Stimulated activated CD8-positive, alpha-beta memory T cell treated with anti-CD3 and anti-CD28 coated beads, Interleukin-12 subunit alpha, Interleukin-12 subunit beta, amount 100 ng/mL, for 24 hours (primary cell): ENCODE measurements around the gene LCE4A.
"Not testable (repeated sequence)": the region's sequence is repeated elsewhere in the genome, so short reads cannot be mapped to it uniquely, and the experiment has no call there.

Experiments used
- DNase-seq: peaks from one replicate; pipeline ENCODE4 v3.0.0-alpha.2; 2020; ENCODE audit errors: extremely low read depth

Gene LCE4A, protein sequence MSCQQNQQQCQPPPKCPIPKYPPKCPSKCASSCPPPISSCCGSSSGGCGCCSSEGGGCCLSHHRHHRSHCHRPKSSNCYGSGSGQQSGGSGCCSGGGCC

DNA sequence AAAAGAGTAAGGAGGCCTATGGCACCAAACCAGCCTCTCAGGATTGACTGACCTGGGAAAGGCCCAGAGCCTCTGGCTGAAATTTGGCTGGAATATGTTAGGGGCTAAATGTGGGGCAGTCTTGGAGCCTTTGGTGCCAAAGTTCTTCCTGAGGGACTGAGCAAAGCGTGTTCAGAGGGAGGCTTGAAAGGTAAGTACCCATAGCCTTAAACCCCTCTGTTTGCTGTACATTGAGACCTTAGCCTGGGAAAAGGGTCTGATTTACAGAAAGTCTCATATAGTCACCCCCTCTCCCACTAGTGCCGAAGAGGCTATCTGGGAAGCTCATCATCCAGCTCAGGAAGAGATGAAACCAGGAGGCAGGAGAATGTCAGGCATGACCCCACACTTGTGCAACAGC, at the start of gene LCE4A:
Gene LCE4A (plus strand): TSS at position 301 of the 400 bp plus-strand sequence. CDS start 916 bp downstream, outside the sequence.
- no peak for DNase-seq

DNA sequence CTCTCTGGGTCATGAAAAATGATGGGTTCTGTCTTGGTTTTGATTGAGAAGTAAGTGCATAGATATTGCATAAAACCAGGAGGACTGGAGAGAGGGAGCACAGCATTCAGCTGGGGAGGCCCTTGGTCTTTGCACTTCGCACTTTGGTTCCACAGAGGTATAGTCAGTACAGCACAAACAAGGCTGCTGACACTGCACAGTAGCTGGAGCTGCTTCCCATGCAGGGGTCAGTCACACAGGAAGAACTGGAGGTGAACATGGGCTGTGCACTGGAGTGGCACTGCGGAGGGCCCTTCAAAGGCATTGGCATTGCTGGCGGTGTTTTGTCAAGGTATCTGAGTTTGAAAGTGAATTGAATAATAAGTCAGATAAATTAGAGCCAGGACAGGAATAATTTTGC, 49.3 kb upstream of the LCE4A start:
- DNase-seq, result no peak

DNA sequence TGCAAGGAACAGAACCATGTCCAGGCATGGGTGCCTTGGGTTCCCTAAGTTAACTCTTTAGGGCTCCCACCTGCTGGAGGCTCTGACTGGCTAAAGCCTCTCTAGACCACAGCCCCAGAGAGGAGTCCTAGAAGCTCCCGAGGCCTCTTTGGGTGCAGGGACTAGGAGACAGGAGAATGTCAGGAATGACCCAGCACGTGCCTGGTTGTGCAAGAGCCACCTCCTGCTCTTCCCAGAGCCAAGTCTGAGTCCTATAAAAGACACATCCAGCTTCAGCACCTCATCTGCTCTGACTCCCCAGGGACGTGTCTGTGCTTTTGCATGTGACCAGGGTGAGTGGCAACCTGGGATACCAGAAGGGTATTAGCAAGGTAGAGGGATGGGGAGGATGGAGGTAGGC, 44.9 kb upstream of the LCE4A start, which contains the start of gene LCE2D:
Gene LCE2D (plus strand): TSS at position 283 of the 400 bp plus-strand sequence. CDS start 726 bp downstream, outside the sequence.
- DNase-seq, result no peak

- DNase-seq, result not testable (repeated sequence)
Measured at GRCh38 chr1:152666171-152666570, 41.8 kb upstream of the LCE4A start.

DNA sequence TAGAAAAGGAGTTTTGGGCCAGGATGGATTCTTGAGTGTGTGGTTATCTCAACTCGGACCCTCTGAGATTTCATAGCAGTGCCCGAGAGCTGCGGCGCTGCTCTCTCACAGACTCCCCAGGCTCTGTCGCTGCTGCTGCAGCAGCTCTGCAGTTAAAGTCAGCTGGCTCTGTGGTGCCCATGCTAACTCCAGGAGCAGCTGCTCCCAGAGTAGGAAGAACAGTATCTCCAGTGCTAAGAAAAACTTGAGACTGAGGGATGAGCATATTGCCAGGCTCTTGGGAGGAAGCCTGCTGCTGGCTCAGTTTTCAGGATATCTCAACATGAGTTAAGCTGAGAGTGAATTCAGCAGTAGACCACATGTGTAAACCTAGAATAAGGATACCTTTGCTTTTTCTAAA, 40.3 kb upstream of the LCE4A start:
- no peak for DNase-seq

GRCh38 chr1:152673016-152673415, 34.9 kb upstream of the LCE4A start:
- no peak for DNase-seq

GRCh38 chr1:152674983-152675382, 33.0 kb upstream of the LCE4A start, which contains the start of gene LCE2C:
TSS of gene LCE2C (plus strand) at chr1:152675279. CDS start at chr1:152676016, 737 bp downstream.
- not testable (repeated sequence) for DNase-seq

DNA sequence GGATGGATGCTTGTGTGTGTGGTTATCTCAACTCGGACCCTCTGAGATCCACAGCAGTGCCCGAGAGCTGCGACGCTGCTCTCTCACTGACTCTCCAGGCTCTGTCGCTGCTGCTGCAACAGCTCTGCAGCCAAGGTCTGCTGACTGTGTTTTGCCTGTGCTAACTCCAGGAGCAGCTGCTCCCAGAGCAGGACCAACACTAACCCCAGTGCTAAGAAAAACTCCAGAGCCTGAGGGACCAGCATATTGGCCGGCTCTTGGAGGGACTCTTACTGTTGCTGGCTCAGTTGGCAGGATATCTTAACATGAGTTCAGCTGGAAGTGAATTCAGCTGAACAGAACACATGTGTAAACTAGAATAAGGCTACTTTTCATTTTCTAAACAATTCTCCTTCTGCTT, 28.5 kb upstream of the LCE4A start:
- DNase-seq, result no peak

DNA sequence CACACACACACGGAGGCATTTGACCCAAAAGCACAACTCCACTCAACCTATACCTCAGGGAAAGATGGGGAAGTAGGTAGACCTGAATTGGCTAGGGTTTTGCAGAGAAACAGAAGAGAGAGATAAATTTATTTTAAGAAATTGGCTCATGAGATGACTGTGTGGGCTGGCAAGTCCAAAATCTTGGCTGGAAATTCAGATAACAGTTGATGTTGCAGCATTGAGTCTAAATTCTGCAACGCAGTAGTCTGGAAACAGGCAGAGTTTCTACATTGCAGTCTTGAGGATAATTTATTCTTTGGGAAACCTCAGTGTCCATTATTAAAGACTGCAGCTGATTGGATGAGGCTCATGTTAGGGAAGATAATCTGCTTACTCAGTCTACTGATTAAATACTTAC, 26.3 kb upstream of the LCE4A start:
- DNase-seq, result no peak

GRCh38 chr1:152683846-152684245, 24.1 kb upstream of the LCE4A start:
- DNase-seq, result no peak

DNA sequence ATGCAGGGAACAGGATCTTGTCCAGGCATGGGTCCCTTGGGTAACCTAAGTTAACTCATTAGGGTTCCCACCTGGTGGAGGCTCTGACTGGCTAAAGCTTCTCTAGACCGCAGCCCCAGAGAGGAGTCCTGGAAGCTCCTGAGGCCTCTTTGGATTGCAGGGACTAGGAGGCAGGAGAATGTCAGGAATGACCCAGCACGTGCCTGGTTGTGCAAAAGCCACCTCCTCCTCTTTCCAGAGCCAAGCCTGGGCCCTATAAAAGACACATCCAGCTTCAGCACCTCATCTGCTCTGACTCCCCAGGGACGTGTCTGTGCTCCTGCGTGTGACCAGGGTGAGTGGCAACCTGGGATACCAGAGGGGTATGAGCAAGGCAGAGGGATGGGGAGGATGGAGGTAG, 22.1 kb upstream of the LCE4A start, which contains the start of gene LCE2B:
Gene LCE2B (plus strand): TSS at position 301 of the 400 bp plus-strand sequence. CDS start 721 bp downstream, outside the sequence.
- DNase-seq, result not testable (repeated sequence)

DNA sequence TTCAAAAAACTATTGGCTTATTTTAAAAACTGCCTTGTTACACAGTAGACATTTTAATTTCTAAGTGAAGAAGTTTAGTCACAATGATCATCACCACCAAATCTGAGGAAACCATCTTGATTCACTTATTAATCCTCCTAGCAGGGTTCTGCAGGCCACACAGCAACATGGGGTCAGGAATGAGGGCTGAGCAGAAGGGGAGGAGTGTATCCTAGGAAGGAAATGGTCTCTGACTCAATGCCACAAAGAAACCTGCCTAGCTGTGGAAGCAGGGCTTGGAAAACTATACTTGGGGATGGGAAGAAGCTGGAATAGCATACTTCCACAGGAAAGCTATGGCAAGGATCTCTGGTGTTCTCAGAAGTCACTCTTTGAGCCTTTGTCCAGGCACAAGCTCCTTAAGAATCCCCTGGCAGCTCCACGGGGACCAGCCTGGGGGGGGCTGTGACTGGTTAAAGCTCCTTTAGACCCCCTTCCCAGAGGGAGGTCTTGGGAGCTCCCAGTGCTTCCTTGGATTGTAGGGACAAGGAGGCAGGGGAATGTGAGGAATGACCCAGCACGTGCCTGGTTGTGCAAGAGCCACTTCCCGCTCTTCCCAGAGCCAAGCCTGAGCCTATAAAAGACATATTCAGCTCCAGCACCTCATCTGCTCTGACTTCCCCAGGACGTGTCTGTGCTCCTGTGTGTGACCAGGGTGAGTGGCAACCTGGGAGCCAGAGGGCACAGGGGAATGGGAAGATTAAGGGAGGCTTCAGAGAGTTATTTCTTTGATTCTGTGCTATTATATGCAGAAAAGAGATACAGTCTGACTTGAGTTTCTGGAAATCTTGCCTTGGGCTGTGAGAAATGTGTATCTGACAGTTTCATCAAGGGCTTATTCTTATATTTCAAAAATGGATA, 10.0 kb upstream of the LCE4A start, which contains the start of gene LCE2A:
Gene LCE2A (plus strand): TSS at position 645 of the 900 bp plus-strand sequence. CDS start 557 bp downstream, outside the sequence.
- DNase-seq, result no peak

DNA sequence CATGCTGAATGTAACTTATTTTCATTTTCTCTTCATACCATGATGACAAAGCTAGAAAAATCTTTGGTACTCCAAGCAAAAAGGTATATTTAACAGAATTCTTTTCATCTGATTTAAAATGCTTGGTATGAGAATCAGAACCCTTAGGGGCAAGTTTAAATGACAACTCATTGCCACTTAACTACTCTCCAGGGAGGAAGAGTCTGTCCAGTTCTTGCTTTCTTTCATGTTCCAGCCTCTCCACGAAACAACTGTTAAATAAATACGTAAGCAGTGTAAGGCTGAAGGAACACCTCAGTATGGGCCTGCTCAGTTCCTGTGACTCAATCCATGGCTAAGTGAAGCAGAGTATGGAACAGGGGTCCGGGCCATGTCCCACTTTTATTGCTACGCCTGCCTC, 8.2 kb upstream of the LCE4A start:
- no peak for DNase-seq

GRCh38 chr1:152718238-152718637, 10.3 kb downstream of the LCE4A start:
- DNase-seq, result no peak

DNA sequence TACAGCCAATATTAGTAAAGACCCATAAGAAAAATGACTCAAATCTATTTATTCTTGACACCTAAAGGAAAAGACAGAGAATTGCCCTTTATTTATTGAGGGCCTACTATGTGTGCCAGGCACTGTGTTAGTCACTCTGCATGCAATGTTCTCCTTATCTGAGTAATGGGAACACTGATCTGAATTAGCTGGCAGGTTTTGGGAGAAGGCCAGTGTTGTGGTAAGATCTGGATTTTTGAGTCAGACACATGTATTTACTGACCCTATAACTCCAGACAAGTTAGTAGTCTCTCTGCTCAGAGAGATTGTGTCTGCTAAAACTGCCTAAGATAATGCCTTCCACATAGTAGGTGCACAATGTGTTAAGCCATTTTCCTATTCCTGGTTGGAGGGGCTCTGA, 17.3 kb downstream of the LCE4A start:
- no peak for DNase-seq

GRCh38 chr1:152728986-152729385, 21.0 kb downstream of the LCE4A start:
- DNase-seq, result no peak

GRCh38 chr1:152735648-152736047, 27.7 kb downstream of the LCE4A start:
- no peak for DNase-seq

DNA sequence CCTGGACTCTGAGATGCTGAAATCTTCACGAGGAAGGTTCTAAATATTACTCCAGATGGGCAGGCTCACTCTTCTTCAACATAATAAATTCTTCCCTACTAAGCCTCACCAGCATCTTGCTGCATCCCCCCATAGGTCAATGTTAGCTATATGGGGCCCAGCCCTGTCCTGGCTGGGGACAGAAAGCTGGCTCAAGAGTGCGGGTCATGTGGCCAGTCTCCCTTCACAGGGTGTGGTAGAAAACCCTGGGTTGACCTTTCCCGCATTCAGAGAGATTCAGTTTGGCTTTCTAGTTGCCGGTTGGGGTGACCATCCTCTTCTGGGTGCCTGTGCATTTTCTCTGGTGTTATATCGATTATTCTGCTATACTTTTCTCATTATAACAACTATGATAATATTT, 30.0 kb downstream of the LCE4A start:
- DNase-seq, result no peak

- DNase-seq, result no peak
Measured at GRCh38 chr1:152739841-152740240, 31.9 kb downstream of the LCE4A start.

DNA sequence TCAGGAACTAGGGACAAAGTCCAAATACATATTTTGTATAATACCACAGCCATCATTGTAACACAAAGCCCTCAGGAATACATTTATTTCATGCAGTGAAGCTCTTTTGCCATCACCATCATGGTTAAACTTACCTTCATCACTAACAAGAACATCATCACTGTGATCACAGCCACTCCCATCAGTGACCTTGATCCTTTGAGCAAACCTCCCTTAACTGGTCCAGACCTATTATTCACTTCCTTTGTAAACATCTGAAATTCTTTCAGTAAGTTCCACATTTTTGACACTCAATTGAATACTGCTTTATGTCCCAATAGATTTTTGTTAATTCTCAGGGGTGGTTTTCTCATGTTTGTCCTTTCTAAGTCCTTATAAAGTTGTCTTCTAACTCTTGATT, 33.7 kb downstream of the LCE4A start:
- no peak for DNase-seq

DNA sequence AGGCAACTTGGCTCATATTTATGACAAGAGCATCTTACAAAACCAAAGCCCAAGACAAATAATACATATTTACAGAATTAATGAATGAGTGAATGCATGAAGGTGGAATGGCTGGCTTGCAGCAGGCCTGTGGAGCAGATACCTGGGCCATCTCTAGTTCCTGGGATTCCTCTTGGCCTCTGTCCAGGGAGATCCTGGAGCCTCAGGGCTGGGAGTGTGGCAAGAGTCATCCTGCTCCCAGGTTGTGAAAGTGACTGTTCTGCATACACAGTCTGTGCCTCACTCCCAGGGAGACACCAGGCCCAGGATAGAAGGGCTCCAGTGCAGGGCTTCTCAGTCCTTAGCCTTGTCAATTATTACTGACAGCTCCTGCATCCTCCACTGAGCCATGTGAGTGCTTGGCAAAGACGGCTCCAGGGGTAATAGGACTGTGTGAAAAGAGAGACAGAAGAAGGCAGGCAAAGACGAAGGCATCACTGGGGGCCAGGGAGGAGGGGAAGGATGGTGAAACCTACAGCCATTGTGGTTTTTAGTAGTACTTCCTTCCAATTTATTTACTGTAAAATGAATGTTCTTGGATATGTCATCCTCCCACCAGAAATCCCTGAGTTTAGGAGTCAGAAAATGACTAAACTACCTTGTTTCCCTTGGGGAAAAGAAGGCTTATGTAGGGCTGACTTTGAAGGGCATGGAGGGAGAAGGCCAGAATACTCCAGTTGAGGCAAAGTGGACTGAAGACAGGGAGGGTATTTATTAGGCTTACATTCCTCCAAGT, 35.6 kb downstream of the LCE4A start:
- DNase-seq, result no peak

- no peak for DNase-seq
Measured at GRCh38 chr1:152745289-152745704, 37.3 kb downstream of the LCE4A start.
